KMS-11 (cell line): ENCODE measurements around the gene LCN10.
A peak's percentile ranks its signal among the peaks of the same experiment; 100 is the strongest.

Experiments
- H2AFZ ChIP-seq: fragments of 200-600 bp; sonication (generic); 2 replicates; pipeline ENCODE4 v1.6.1; 2016; ENCODE audit warnings: antibody characterized with exemption, mixed run types, low read depth
- H3K27ac ChIP-seq: fragments of 200-600 bp; sonication (generic); 2 replicates; pipeline ENCODE4 v1.6.1; 2016; ENCODE audit warnings: mild to moderate bottlenecking, mixed run types
- H3K27me3 ChIP-seq: fragments of 200-600 bp; sonication (generic); 2 replicates; pipeline ENCODE4 v1.6.1; 2017; ENCODE audit warnings: mild to moderate bottlenecking, low read depth, mixed run types, moderate library complexity; ENCODE audit not compliant: insufficient read depth
- H3K36me3 ChIP-seq: fragments of 200-600 bp; sonication (generic); 2 replicates; pipeline ENCODE4 v1.6.1; 2017; ENCODE audit warnings: mild to moderate bottlenecking, mixed run types; ENCODE audit not compliant: insufficient read depth
- H3K4me1 ChIP-seq: fragments of 200-600 bp; sonication (generic); 2 replicates; pipeline ENCODE4 v1.6.1; 2016; ENCODE audit warnings: mild to moderate bottlenecking, low read depth, mixed run types; ENCODE audit not compliant: poor library complexity, severe bottlenecking
- H3K4me2 ChIP-seq: fragments of 200-600 bp; sonication (generic); 2 replicates; pipeline ENCODE4 v1.7.0; 2016; ENCODE audit warnings: mild to moderate bottlenecking, mixed run types
- H3K4me3 ChIP-seq: fragments of 200-600 bp; sonication (generic); IDR thresholded peaks from 2 replicates; pipeline ENCODE4 v1.6.1; 2017; ENCODE audit warnings: low read depth, low read length, mixed read lengths; ENCODE audit not compliant: insufficient read depth
- H3K79me2 ChIP-seq: fragments of 200-600 bp; sonication (generic); 2 replicates; pipeline ENCODE4 v1.6.1; 2016; ENCODE audit warnings: low read depth, mixed run types; ENCODE audit not compliant: insufficient read depth
- H3K9ac ChIP-seq: fragments of 200-600 bp; sonication (generic); 2 replicates; pipeline ENCODE4 v1.6.1; 2016; ENCODE audit warnings: mild to moderate bottlenecking, mixed run types
- H4K20me1 ChIP-seq: fragments of 200-600 bp; sonication (generic); 2 replicates; pipeline ENCODE4 v1.6.1; 2016; ENCODE audit warnings: mild to moderate bottlenecking, mixed run types; ENCODE audit not compliant: insufficient read depth
- CTCF ChIP-seq: fragments of 200-600 bp; sonication (generic); conservative IDR thresholded peaks from 2 replicates; pipeline ENCODE4 v1.6.1; 2017; ENCODE audit warnings: low read depth, mild to moderate bottlenecking, antibody characterized with exemption, low read length, moderate library complexity, mixed read lengths

Gene LCN10

GRCh38 chr9:136784249-136784996 is 41.7 kb upstream of the LCN10 start:
- Histone ChIP-seq H3K9ac (no peak overlapping the region), H2AFZ (no peak overlapping the region), H3K4me1 (peaks cover 41% of the 10 kb centered on the region), H3K27ac (no peak overlapping the region), H3K36me3 (no peaks in the 10 kb centered on the region), H3K4me3 (no peak overlapping the region), H4K20me1 (no peaks in the 10 kb centered on the region), H3K27me3 (peaks cover 38% of the 10 kb centered on the region), H3K4me2 (peak overlapping the region; percentile 4; the same call in 1 of the 2 replicates), H3K79me2 (no peaks in the 10 kb centered on the region)
- TF ChIP-seq CTCF: peak; percentile 66

- H3K27ac ChIP-seq: no peak overlapping the region
- no peaks in the 10 kb centered on the region for H3K79me2 ChIP-seq
- H3K27me3 ChIP-seq: peaks cover 54% of the 10 kb centered on the region
- no peaks in the 10 kb centered on the region for H3K36me3 ChIP-seq
- no peak overlapping the region for H3K4me3 ChIP-seq
- peaks cover 32% of the 10 kb centered on the region for H3K4me1 ChIP-seq
- no peak overlapping the region for H2AFZ ChIP-seq
- TF ChIP-seq CTCF: no peak
- no peaks in the 10 kb centered on the region for H4K20me1 ChIP-seq
- no peak overlapping the region for H3K9ac ChIP-seq
- no peak overlapping the region for H3K4me2 ChIP-seq
These were observed 39.7 kb upstream of the LCN10 start for GRCh38 chr9:136782452-136782851.

- Histone ChIP-seq H3K79me2 (no peaks in the 10 kb centered on the region), H3K4me2 (no peak overlapping the region), H3K36me3 (no peaks in the 10 kb centered on the region), H3K27me3 (peaks cover 64% of the 10 kb centered on the region), H3K9ac (no peak overlapping the region), H3K4me3 (no peak overlapping the region), H2AFZ (no peak overlapping the region), H3K4me1 (peaks cover 20% of the 10 kb centered on the region), H4K20me1 (no peaks in the 10 kb centered on the region), H3K27ac (no peak overlapping the region)
- TF ChIP-seq CTCF: no peak
These were observed 37.1 kb upstream of the LCN10 start for GRCh38 chr9:136779808-136780207.

- no peaks in the 10 kb centered on the region for H4K20me1 ChIP-seq
- H3K27ac ChIP-seq: no peak overlapping the region
- TF ChIP-seq CTCF: no peak
- H3K9ac ChIP-seq: no peak overlapping the region
- H2AFZ ChIP-seq: no peak overlapping the region
- H3K4me2 ChIP-seq: peak overlapping the region; percentile 22; the same call in 1 of the 2 replicates
- H3K27me3 ChIP-seq: peaks cover 64% of the 10 kb centered on the region
- no peaks in the 10 kb centered on the region for H3K79me2 ChIP-seq
- no peak overlapping the region for H3K4me3 ChIP-seq
- H3K4me1 ChIP-seq: peaks cover 7% of the 10 kb centered on the region
- H3K36me3 ChIP-seq: no peaks in the 10 kb centered on the region
These were observed 34.6 kb upstream of the LCN10 start for GRCh38 chr9:136777359-136777758.
